K562 (cell line): ENCODE data around the gene PRRT1. TPM values are rescaled to one million over a fixed set of nuclear protein-coding genes. Genes with fewer than 3 reads are reported as not detected.

Experiments used
- ATAC-seq: fragments of 200-7000 bp; cut with Tn5 transposase; 3 replicates; pipeline ENCODE4 v1.9.1; 2020; ENCODE audit warnings: moderate library complexity
- BruUV-seq: library from RNA; stranded (reverse); fragments of 400-500 nt; replicated peaks from 2 replicates; lab custom pipeline; 2021; lab: Mats Ljungman, UMichigan
- CTCF ChIA-PET: fragments of 300-600 bp; formaldehyde crosslinking; extraction: SDS; loops from one replicate; lab custom pipeline; 2021; ENCODE audit warnings: low intra/inter-chr PET ratio; lab: Yijun Ruan, JAX
- POLR2A ChIA-PET: fragments of 300-600, 350-650 bp; sonication (Branson Sonifier 250); formaldehyde crosslinking; extraction: SDS; loops from one replicate; lab custom pipeline; 2021; ENCODE audit warnings: antibody characterized with exemption, inconsistent platforms; lab: Yijun Ruan, JAX
- DNase-seq, 4 experiments: peaks; one replicate each; pipeline versions ENCODE4 v3.0.0 to v3.0.0-alpha.2; 2011 to 2018; ENCODE audit warnings: low spot score in 3 of 4, mixed read lengths in 3 of 4; ENCODE audit errors: extremely low read depth in 1 of 4
- FAIRE-seq: peaks from 2 replicates; lab custom pipeline; 2011; peaks lifted over from hg19 to GRCh38; lab: Jason Lieb, UNC
- H2AFZ ChIP-seq: 2 replicates; pipeline ENCODE4 v1.6.0; 2011; ENCODE audit warnings: low read depth, low read length, control low read depth, inconsistent platforms
- H3K27ac ChIP-seq: fragments of 200-600 bp; 3 replicates; pipeline ENCODE4 v1.8.0; 2011; ENCODE audit warnings: low read depth, mild to moderate bottlenecking, control low read depth, inconsistent platforms, low read length, moderate library complexity, mixed read lengths; ENCODE audit errors: extremely low read depth
- H3K27me3 ChIP-seq, 2 experiments: fragments of 300-600 bp in 1 of 2; 2 replicates in 1 of 2; 3 replicates in 1 of 2; pipeline versions ENCODE4 v1.6.0 to v1.8.0; 2011; ENCODE audit warnings: inconsistent platforms in 2 of 2, low read length in 2 of 2, mild to moderate bottlenecking in 1 of 2, mixed read lengths in 1 of 2, moderate library complexity in 1 of 2; ENCODE audit not compliant: control insufficient read depth in 2 of 2, insufficient read depth in 2 of 2
- H3K36me3 ChIP-seq: fragments of 300-600 bp; 3 replicates; pipeline ENCODE4 v1.8.0; 2011; ENCODE audit warnings: mild to moderate bottlenecking, low read length, inconsistent platforms; ENCODE audit not compliant: control insufficient read depth, insufficient read depth
- H3K4me1 ChIP-seq, 2 experiments: fragments of 200-600 bp in 1 of 2; replicated peaks in 1 of 2; 2 replicates in 1 of 2; 3 replicates in 1 of 2; pipeline versions ENCODE4 v1.5.1 to v1.8.0; 2011; ENCODE audit warnings: inconsistent platforms in 2 of 2, low read length in 2 of 2, mild to moderate bottlenecking in 1 of 2, mixed read lengths in 1 of 2, moderate library complexity in 1 of 2; ENCODE audit not compliant: control insufficient read depth in 2 of 2, insufficient read depth in 2 of 2
- H3K4me2 ChIP-seq: 2 replicates; pipeline ENCODE4 v1.6.1; 2011; ENCODE audit warnings: low read length, control low read depth, inconsistent platforms, mixed read lengths; ENCODE audit not compliant: insufficient read depth
- H3K4me3 ChIP-seq: fragments of 200-600 bp; sonication (generic), shearing (Covaris generic); 2 replicates; pipeline ENCODE4 v1.5.1; 2016; ENCODE audit warnings: control low read depth, inconsistent platforms
- H3K79me2 ChIP-seq: fragments of 200-600 bp; 3 replicates; pipeline ENCODE4 v1.8.0; 2011; ENCODE audit warnings: low read length, inconsistent platforms; ENCODE audit not compliant: control insufficient read depth, insufficient read depth
- H3K9ac ChIP-seq, 2 experiments: 2 replicates each; pipeline versions ENCODE4 v1.6.0 to v1.6.1; 2011; ENCODE audit warnings: low read depth in 2 of 2, low read length in 2 of 2, control low read depth in 1 of 2, inconsistent platforms in 1 of 2, mild to moderate bottlenecking in 1 of 2, mixed read lengths in 1 of 2; ENCODE audit not compliant: insufficient read depth in 1 of 2
- H3K9me1 ChIP-seq: one replicate; pipeline ENCODE4 v1.6.0; 2011; ENCODE audit warnings: inconsistent platforms, mild to moderate bottlenecking, low read length, moderate library complexity; ENCODE audit not compliant: control insufficient read depth, insufficient read depth
- H3K9me3 ChIP-seq: replicated peaks from 2 replicates; pipeline ENCODE4 v1.5.1; 2011; ENCODE audit warnings: low read depth, low read length, inconsistent platforms; ENCODE audit not compliant: control insufficient read depth, insufficient read depth
- H4K20me1 ChIP-seq: replicated peaks from 2 replicates; pipeline ENCODE4 v1.6.1; 2011; ENCODE audit warnings: low read length, inconsistent platforms, mixed read lengths; ENCODE audit not compliant: control insufficient read depth, insufficient read depth
- ATF2 ChIP-seq: sonication (generic); formaldehyde crosslinking; IDR thresholded peaks from 2 replicates; pipeline ENCODE4 v1.8.1; 2022; ENCODE audit warnings: missing genetic modification reagents
- BACH1 ChIP-seq: fragments of 200-800 bp; sonication (Bioruptor generic); IDR thresholded peaks from 2 replicates; pipeline ENCODE4 v1.6.1; 2016; ENCODE audit warnings: missing genetic modification characterization, missing compliant biosample characterization
- GTF2E2 ChIP-seq: fragments of 200-800 bp; sonication (Bioruptor generic); IDR thresholded peaks from 2 replicates; pipeline ENCODE4 v1.6.1; 2016; ENCODE audit warnings: missing genetic modification characterization, missing compliant biosample characterization
- PCBP1 ChIP-seq: fragments of 200-400 bp; formaldehyde crosslinking; IDR thresholded peaks from 2 replicates; pipeline ENCODE4 v1.6.1; 2018; ENCODE audit warnings: mild to moderate bottlenecking, low read depth, low read length; ENCODE audit not compliant: poor library complexity, severe bottlenecking
- ZBTB33 ChIP-seq: sonication (generic); formaldehyde crosslinking; IDR thresholded peaks from 2 replicates; pipeline ENCODE4 v1.8.1; 2023; ENCODE audit warnings: mild to moderate bottlenecking, missing genetic modification reagents
- ZBTB7A ChIP-seq: IDR thresholded peaks from 2 replicates; pipeline ENCODE4 v1.6.1; 2011; ENCODE audit warnings: low read depth, mild to moderate bottlenecking, low read length, moderate library complexity, borderline replicate concordance; ENCODE audit not compliant: control insufficient read depth
- ZNF695 ChIP-seq: fragments of 450-650 bp; formaldehyde crosslinking; IDR thresholded peaks from 2 replicates; pipeline ENCODE4 v1.4.0; 2020; ENCODE audit warnings: mild to moderate bottlenecking, moderate library complexity
- WGBS: fragments of 100-300 bp; shearing (Covaris generic); methylation state at CpG from one replicate; pipeline ENCODE4 v1.1.6; 2016; ENCODE audit warnings: low coverage, mixed read lengths; ENCODE audit not compliant: insufficient coverage; ENCODE audit errors: missing lambda C conversion rate; 5-methylcytosine and 5-hydroxymethylcytosine counted together
- in situ Hi-C: fragments of 300-500 bp; cut with MboI; formaldehyde crosslinking; loops from 4 replicates; pipeline ENCODE4 v1.15.0; 2018; ENCODE audit warnings: inconsistent platforms, mixed read lengths
- intact Hi-C: fragments of 100-400 bp; cut with micrococcal nuclease; formaldehyde crosslinking; loops from 2 replicates; pipeline ENCODE4 v1.14.2; 2022
- polyA plus RNA-seq, 8 experiments: library from polyadenylated mRNA; depleted of rRNA in 4 of 8; stranded (reverse) in 5 of 8; unstranded in 3 of 8; fragments of >200 nt; fragmentation: Nextera tagmentation in 2 of 8; fragmentation: Illumina TruSeq in 1 of 8; extraction: Ambion mirVana in 2 of 8; extraction: Trizol in 1 of 8; gene quantifications; 2 replicates each; pipeline versions ENCODE4 v1.2.1 to v1.2.3, GENCODE V29; 2011 to 2014; ENCODE audit warnings: inconsistent platforms in 1 of 8, missing spikeins in 1 of 8
- total RNA-seq, 7 experiments: library from RNA; depleted of rRNA in 6 of 7; stranded (reverse); fragments of >200 nt in 6 of 7; fragmentation: Illumina TruSeq in 2 of 7; extraction: Trizol in 2 of 7; gene quantifications; 2 replicates each; pipeline versions ENCODE4 v1.2.1 to v1.2.3, GENCODE V29; 2011 to 2021; ENCODE audit warnings: low replicate concordance in 1 of 7

Gene PRRT1
- total and polyA plus RNA-seq, 9 of the 15 experiments (the other 6 are each of a cell fraction or from before 2014, with no cell fraction given) = 0.14 to 3.5 (median 0.41) TPM

GRCh38 chr6:32149092-32149755, 2.5 kb downstream of the PRRT1 start:
- no peaks in the 10 kb centered on the region for H3K9me1 ChIP-seq
- in situ Hi-C loops = no loop called here
- BruUV-seq = no TSS peak
- POLR2A ChIA-PET = interaction anchor here (0.6 to 2.0 kb wide), 5 partner anchors 9 to 1531 kb away, joined by 3 to 11 read pairs (median 3); no protein-coding TSS in a partner anchor
- no peaks in the 10 kb centered on the region for H3K27me3 ChIP-seq
- no peak overlapping the region for H3K4me2 ChIP-seq
- intact Hi-C loops = no loop called here
- H2AFZ ChIP-seq = no peak overlapping the region
- H4K20me1 ChIP-seq = no peaks in the 10 kb centered on the region
- TF ChIP-seq PCBP1 = peak; percentile 78
- TF ChIP-seq ZNF695 = no peak
- TF ChIP-seq ZBTB7A = 0 out of 2 replicates have a peak, but pooled peaks have one; percentile 6
- no peak for TF ChIP-seq GTF2E2
- TF ChIP-seq BACH1 (tag) = no peak
- TF ChIP-seq ZBTB33 = 0 out of 2 replicates have a peak, but pooled peaks have one; percentile 42
- no peak for TF ChIP-seq ATF2 (CRISPR knock-in tag)
- H3K9me3 ChIP-seq = no peaks in the 10 kb centered on the region
- H3K4me3 ChIP-seq = no peak overlapping the region
- peaks cover 23 to 45% of the 10 kb centered on the region in 2 experiments for H3K4me1 ChIP-seq
- H3K79me2 ChIP-seq = peaks cover 20% of the 10 kb centered on the region
- no peak overlapping the region for H3K27ac ChIP-seq
- CTCF ChIA-PET = no interaction called here
- 90% methylated on average over 31 of the region's 47 CpGs for WGBS
- no peak for DNase-seq
- no peak for ATAC-seq
- H3K9ac ChIP-seq = no peak overlapping the region
- no peak for FAIRE-seq
- no peaks in the 10 kb centered on the region for H3K36me3 ChIP-seq
